BLaER1 (cell line): ENCODE measurements around the gene PYGL.
"Not testable (repeated sequence)": the region's sequence is repeated elsewhere in the genome, so short reads cannot be mapped to it uniquely, and the experiment has no call there.

ENCODE experiments used
- H3K27ac ChIP-seq: shearing (Covaris generic); formaldehyde crosslinking; 2 replicates; pipeline ENCODE4 v1.8.1; 2022
- H3K27me3 ChIP-seq: shearing (Covaris generic); formaldehyde crosslinking; 2 replicates; pipeline ENCODE4 v1.8.1; 2022
- H3K36me3 ChIP-seq: shearing (Covaris generic); formaldehyde crosslinking; 2 replicates; pipeline ENCODE4 v1.8.1; 2022
- H3K4me1 ChIP-seq: shearing (Covaris generic); formaldehyde crosslinking; 2 replicates; pipeline ENCODE4 v1.8.1; 2022
- H3K4me2 ChIP-seq: shearing (Covaris generic); formaldehyde crosslinking; 2 replicates; pipeline ENCODE4 v1.8.1; 2022
- H3K4me3 ChIP-seq: shearing (Covaris generic); formaldehyde crosslinking; 2 replicates; pipeline ENCODE4 v1.8.1; 2022
- H3K9ac ChIP-seq: shearing (Covaris generic); formaldehyde crosslinking; 2 replicates; pipeline ENCODE4 v1.8.1; 2022
- H3K9me3 ChIP-seq: shearing (Covaris generic); formaldehyde crosslinking; 2 replicates; pipeline ENCODE4 v1.8.1; 2022
- H4K20me1 ChIP-seq: shearing (Covaris generic); formaldehyde crosslinking; 2 replicates; pipeline ENCODE4 v1.8.1; 2022
- Cebpa-rat ChIP-seq: shearing (Covaris generic); IDR thresholded peaks from 2 replicates; pipeline ENCODE4 v1.8.1; 2022

The PYGL gene

DNA sequence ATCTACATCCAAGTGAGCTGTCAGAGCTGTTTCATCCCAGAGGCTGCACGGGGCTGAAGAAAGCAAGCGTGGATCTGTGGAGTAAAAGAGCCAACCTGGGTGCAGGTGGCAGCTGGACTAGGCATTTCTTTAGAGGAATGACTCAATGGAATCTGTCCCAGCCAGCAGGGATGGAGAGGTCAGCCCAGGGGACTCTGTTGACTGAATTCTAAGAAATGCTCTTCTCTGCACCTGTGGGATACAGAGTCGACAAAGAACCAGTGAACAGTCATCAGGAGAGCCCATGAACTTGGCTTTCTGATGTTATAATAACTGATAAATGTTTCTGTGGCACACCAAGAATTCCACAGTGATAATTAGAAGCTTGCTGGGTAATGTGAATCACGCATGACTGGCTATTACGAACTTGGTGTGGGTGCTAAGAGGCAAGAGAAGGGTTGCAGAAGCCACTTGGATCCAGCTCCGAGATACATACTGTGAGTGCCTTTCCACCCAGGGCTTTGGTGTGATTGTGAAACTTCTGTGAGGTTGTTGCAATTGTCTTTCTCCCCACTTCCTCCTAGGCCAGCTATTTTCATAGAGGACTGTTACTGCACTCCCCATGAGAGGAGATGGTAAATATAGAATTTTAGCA, 16.2 kb downstream of the PYGL start:
- Histone ChIP-seq H3K4me1 (peaks cover 22% of the 10 kb centered on the region), H3K27me3 (no peaks in the 10 kb centered on the region), H3K36me3 (no peaks in the 10 kb centered on the region), H3K9me3 (no peaks in the 10 kb centered on the region), H3K4me3 (no peak overlapping the region), H3K27ac (no peak overlapping the region), H3K9ac (no peak overlapping the region), H3K4me2 (peak overlapping the region; percentile 38), H4K20me1 (no peaks in the 10 kb centered on the region)
- TF ChIP-seq Cebpa-rat: peak; percentile 76

DNA sequence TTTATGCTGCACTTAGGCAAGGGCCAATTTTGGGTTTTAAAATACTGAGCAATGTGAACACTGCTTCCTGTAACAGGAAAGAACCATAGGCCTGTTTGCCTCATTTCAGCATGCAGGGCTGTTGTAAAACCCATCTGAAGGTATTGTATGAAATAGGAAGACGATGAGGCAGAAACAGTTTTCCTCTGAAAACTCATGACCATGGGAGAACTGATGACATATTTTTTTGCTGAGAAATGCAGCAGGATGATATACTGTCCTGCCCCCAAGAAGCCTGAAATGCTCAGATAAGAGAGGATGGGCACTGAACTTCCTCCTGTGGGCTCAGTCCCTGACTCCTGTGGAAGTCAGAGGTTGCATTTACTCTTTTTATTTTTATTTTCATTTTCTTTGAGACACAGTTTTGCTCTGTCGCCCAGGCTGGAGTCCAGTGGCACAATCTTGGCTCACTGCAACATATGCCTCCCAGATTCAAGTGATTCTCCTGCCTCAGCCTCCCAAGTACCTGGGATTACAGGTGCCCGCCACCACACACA, 17.4 kb downstream of the PYGL start:
- Histone ChIP-seq H3K27ac (no peak overlapping the region), H3K27me3 (no peaks in the 10 kb centered on the region), H4K20me1 (no peaks in the 10 kb centered on the region), H3K4me1 (peaks cover 22% of the 10 kb centered on the region), H3K36me3 (no peaks in the 10 kb centered on the region), H3K4me3 (no peak overlapping the region), H3K9me3 (no peaks in the 10 kb centered on the region), H3K9ac (no peak overlapping the region), H3K4me2 (peak overlapping the region; percentile 31)
- no peak for TF ChIP-seq Cebpa-rat

DNA sequence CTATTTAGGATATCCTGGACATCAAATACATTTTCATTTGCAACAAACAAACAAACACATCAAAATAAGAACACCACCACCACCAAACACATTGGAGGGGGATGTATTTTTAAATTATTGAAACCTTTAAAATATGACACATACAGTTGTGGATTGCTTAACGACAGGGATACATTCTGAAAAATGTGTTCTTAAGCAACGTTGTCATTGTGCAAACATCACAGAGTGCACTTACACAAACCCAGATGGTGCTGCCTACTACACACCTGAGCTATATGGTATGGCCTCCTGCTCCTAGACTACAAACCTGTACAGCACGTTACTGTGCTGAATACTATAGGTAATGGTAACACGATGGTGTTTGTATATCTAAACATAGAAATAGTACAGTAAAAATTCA, 19.4 kb downstream of the PYGL start:
- Histone ChIP-seq H3K9ac (no peak overlapping the region), H3K27ac (no peak overlapping the region), H4K20me1 (no peaks in the 10 kb centered on the region), H3K4me2 (no peak overlapping the region), H3K9me3 (no peaks in the 10 kb centered on the region), H3K4me3 (no peak overlapping the region), H3K4me1 (peaks cover 22% of the 10 kb centered on the region), H3K36me3 (no peaks in the 10 kb centered on the region), H3K27me3 (no peaks in the 10 kb centered on the region)
- no peak for TF ChIP-seq Cebpa-rat

DNA sequence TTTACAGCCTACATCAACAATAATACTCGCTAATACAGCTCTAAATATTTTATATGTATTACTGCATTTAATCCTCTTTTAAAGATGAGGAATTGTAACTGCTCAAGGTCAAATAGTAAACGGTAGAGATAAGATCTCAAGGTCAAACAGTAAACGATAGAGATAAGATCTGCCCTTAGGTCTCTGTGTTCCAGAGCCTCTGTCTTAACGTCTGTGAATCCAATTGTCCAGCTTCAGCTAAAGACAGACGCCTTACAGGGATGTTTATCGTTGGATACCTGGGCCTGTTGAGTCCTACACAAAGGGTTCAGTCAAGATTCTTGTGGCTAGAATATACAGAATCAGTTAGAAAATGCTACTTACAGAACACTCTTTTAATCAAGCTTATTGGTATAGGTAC, 20.0 kb downstream of the PYGL start:
- Histone ChIP-seq H3K27ac (no peak overlapping the region), H4K20me1 (no peaks in the 10 kb centered on the region), H3K4me1 (peaks cover 22% of the 10 kb centered on the region), H3K4me3 (no peak overlapping the region), H3K9ac (no peak overlapping the region), H3K27me3 (no peaks in the 10 kb centered on the region), H3K4me2 (no peak overlapping the region), H3K36me3 (no peaks in the 10 kb centered on the region), H3K9me3 (no peaks in the 10 kb centered on the region)
- TF ChIP-seq Cebpa-rat: no peak

DNA sequence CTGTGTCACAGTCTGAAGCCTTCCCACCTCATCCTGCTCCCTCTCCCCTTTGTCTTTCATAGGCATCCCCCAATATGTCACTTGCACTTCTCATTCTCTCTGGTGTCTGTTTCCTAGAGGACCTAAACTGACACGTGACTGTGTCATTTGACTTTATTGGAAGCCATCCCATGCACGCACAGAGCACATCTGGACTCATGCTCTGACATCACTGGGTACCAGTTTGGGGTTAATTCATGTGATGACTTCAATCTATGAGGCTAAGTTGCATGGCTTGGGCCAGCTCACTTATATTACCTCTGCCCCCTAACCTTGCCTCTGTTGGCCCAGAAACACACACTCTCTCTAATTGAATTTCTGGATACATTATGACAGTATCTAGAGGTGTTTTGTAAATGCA, 21.5 kb downstream of the PYGL start:
- Histone ChIP-seq H3K4me2 (no peak overlapping the region), H3K27me3 (no peaks in the 10 kb centered on the region), H3K9ac (no peak overlapping the region), H3K9me3 (no peaks in the 10 kb centered on the region), H3K27ac (no peak overlapping the region), H4K20me1 (no peaks in the 10 kb centered on the region), H3K4me3 (no peak overlapping the region), H3K4me1 (peaks cover 12% of the 10 kb centered on the region), H3K36me3 (no peaks in the 10 kb centered on the region)
- no peak for TF ChIP-seq Cebpa-rat

DNA sequence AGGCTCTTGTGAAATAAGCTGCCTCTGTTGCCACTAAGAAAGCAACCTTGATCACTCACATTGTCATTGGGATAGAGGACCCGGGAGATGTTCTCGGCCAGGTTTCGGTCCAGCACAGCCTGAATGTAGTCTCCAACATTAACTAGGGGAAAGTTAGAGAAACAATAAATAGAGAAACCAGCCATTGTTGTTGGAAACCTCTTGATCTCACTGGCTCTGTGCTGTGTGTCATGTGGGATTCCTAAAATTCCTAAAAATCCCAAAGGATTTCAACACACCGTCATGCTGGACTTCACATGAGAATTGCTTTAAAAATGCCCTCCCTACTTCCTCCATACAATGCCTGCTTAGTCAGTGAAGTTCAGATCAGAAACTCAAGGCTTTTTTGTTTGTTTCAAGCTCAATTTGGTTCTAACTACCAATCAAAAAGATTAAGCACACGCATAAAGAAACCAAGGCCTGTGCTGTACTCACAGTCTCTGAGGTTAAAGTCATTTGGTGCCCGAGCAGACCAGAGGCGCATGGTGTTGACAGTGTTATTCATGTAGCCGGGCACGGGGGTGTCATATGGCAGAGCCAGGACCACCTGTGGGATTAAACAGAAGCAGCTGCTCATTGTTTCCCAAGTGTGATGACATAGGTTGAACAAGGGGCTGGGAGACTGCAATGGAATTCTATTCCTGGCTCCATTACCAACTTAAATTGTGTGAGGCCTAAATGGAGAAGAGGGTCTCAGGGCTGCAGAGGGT, 23.6 kb downstream of the PYGL start:
- no peaks in the 10 kb centered on the region for H3K9me3 ChIP-seq
- H3K9ac ChIP-seq: no peak overlapping the region
- H4K20me1 ChIP-seq: no peaks in the 10 kb centered on the region
- H3K4me3 ChIP-seq: no peak overlapping the region
- no peaks in the 10 kb centered on the region for H3K36me3 ChIP-seq
- TF ChIP-seq Cebpa-rat: no peak
- no peak overlapping the region for H3K27ac ChIP-seq
- no peak overlapping the region for H3K4me2 ChIP-seq
- no peaks in the 10 kb centered on the region for H3K4me1 ChIP-seq
- no peaks in the 10 kb centered on the region for H3K27me3 ChIP-seq

DNA sequence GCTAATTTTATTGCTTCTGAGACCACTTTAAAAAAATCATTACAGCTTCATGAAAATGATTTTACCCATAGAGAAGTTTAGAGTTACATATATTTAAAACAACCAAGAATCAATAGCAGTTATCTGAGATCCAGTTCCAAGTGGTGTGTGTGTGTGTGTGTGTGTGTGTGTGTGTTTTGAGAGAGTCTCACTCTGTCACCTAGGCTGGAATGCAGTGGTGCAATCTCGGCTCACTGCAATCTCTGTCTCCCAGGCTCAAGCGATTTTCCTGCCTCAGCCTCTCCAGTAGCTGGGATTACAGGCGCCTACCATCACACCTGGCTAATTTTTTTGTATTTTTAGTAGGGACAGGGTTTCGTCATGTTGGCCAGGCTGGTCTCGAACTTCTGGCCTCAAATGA, 24.8 kb downstream of the PYGL start:
- not testable (repeated sequence) for H3K4me1 ChIP-seq, H3K4me3 ChIP-seq, H3K4me2 ChIP-seq, H3K36me3 ChIP-seq, H3K9ac ChIP-seq, H3K27ac ChIP-seq, H3K9me3 ChIP-seq, H4K20me1 ChIP-seq, H3K27me3 ChIP-seq

DNA sequence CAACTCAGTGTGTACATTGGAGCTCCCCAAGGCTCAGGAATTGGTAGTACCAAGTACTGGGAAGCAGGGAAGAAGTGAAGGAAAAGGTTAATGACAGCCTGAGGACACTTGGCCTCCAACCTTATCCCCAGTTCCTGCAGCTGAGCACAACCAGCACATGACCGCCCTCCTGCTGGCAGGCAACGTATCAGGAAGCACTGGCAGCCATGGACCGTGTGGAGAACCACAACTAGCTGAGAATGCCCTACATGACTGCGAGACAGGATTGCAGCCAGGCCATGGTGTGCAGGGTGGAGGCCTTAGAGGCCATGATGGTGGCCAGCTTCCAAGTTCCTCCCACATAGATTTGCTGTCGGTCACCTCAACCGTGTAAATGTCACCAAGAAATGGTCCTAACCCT, 26.8 kb downstream of the PYGL start:
- Histone ChIP-seq H3K27me3 (no peaks in the 10 kb centered on the region), H3K4me3 (no peak overlapping the region), H3K4me2 (no peak overlapping the region), H3K36me3 (no peaks in the 10 kb centered on the region), H4K20me1 (no peaks in the 10 kb centered on the region), H3K4me1 (no peaks in the 10 kb centered on the region), H3K9ac (no peak overlapping the region), H3K9me3 (no peaks in the 10 kb centered on the region), H3K27ac (no peak overlapping the region)
- no peak for TF ChIP-seq Cebpa-rat

DNA sequence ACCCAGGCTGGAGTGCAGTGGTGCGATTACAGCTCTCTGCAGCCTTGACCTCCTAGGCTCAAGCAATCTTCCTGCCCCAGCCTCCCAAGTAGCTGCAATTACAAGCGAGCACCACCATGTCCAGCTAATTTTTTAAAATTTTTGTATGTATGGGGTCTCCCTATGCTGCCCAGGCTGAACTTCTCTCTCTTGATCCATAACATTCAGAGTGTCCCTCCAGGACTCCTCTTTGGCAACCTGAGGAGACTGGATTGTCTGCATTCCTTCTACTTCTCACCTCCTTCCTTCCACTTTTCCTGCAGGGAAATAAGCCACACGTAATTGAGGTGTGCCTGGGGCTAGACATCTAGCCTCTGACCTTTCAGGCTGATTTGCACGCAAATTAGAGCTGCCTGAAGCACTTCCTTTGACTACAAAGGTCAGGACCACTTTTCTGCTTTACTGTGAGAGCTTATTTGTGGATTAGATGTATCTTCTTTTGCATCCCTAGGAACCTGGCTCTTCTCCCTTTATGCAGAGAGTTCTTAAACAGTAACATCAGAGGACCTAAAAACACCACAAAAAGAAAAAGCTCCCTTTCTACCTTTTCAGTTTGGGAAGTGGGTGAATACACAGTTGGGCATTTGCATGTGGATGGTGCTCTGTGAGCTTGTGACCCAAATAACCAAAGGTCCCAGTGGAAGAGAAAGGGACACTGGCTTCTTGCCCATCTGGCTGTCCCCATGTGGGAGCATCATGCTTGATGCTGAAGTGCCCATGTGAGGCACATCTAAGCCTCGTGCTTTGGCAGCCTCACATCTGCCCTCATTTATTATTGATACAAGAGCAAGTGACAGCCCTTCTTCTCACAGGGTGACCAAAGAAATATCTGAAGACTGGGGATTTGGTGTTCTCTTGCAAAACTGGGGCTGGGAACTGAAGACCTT, 33.5 kb downstream of the PYGL start:
- H3K27ac ChIP-seq: no peak overlapping the region
- no peaks in the 10 kb centered on the region for H4K20me1 ChIP-seq
- no peak for TF ChIP-seq Cebpa-rat
- H3K27me3 ChIP-seq: no peaks in the 10 kb centered on the region
- no peak overlapping the region for H3K9ac ChIP-seq
- no peak overlapping the region for H3K4me2 ChIP-seq
- no peaks in the 10 kb centered on the region for H3K36me3 ChIP-seq
- H3K9me3 ChIP-seq: no peaks in the 10 kb centered on the region
- H3K4me1 ChIP-seq: no peaks in the 10 kb centered on the region
- H3K4me3 ChIP-seq: no peak overlapping the region
